ENCODE data around the gene KCNT2. TPM values are rescaled to one million over a fixed set of nuclear protein-coding genes. Genes with fewer than 3 reads are reported as not detected.

KCNT2 gene
- total RNA-seq, 1 donor from 2014 or later, result 26.2 TPM

DNA sequence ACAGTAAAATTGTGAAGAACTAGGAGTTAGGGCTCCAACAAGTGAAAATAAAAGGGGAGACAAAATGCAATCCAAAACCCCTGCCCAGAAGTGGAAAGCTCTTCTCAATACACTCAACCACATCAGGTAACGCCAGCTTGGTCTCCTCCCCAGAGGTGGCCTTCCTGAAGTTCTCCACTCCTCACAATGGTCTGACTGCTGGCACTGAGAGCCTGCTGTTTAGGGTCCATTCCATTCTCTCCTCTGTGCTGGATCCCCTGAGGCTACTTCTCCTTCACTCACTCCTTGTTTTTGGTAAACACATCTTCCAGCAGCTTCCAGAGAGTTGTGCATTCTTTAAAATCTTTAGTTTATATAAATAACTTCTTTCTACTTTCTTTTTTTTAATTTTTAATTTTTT, 189.5 kb downstream of the KCNT2 start:
- Mint-ChIP-seq H3K4me1 (ENCODE audit: unreplicated experiment) (peaks cover 27% of the 10 kb centered on the region), H3K9me3 (ENCODE audit: unreplicated experiment) (peaks cover 6% of the 10 kb centered on the region), H3K27me3 (ENCODE audit: unreplicated experiment) (no peaks in the 10 kb centered on the region), H3K36me3 (ENCODE audit: unreplicated experiment) (peaks cover 38% of the 10 kb centered on the region), H3K4me3 (ENCODE audit: unreplicated experiment) (no peak overlapping the region), H3K27ac (ENCODE audit: unreplicated experiment) (no peak overlapping the region)
- no peak for DNase-seq (ENCODE audit: extremely low spot score, unreplicated experiment)
- TF ChIP-seq, protein P1, sequence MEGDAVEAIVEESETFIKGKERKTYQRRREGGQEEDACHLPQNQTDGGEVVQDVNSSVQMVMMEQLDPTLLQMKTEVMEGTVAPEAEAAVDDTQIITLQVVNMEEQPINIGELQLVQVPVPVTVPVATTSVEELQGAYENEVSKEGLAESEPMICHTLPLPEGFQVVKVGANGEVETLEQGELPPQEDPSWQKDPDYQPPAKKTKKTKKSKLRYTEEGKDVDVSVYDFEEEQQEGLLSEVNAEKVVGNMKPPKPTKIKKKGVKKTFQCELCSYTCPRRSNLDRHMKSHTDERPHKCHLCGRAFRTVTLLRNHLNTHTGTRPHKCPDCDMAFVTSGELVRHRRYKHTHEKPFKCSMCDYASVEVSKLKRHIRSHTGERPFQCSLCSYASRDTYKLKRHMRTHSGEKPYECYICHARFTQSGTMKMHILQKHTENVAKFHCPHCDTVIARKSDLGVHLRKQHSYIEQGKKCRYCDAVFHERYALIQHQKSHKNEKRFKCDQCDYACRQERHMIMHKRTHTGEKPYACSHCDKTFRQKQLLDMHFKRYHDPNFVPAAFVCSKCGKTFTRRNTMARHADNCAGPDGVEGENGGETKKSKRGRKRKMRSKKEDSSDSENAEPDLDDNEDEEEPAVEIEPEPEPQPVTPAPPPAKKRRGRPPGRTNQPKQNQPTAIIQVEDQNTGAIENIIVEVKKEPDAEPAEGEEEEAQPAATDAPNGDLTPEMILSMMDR (IDR thresholded peaks at IDR 0.05), result no peak

DNA sequence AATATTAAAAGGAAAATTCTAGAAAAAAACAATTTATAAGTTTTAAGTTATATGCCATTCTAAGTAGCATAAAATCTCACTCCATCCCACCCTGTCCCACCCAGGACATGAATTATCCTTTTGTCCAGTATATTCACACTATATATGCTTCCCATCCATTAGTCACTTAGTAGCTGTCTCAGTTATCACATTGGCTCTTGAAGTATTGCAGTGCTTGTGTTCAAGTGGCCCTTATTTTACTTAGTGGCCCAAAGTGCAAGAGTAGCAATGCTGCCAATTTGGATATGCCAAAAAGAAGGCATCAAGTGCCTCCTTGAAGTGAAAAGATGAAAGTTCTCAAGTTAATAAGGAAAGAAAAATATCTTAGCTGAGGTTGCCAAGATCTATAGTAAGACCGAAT, 192.3 kb downstream of the KCNT2 start:
- Mint-ChIP-seq H3K4me1 (ENCODE audit: unreplicated experiment) (peaks cover 10% of the 10 kb centered on the region), H3K4me3 (ENCODE audit: unreplicated experiment) (no peak overlapping the region), H3K36me3 (ENCODE audit: unreplicated experiment) (peaks cover 39% of the 10 kb centered on the region), H3K27ac (ENCODE audit: unreplicated experiment) (no peak overlapping the region), H3K9me3 (ENCODE audit: unreplicated experiment) (peaks cover 11% of the 10 kb centered on the region), H3K27me3 (ENCODE audit: unreplicated experiment) (no peaks in the 10 kb centered on the region)
- no peak for DNase-seq (ENCODE audit: extremely low spot score, unreplicated experiment)
- TF ChIP-seq, protein P1 (IDR thresholded peaks at IDR 0.05), result no peak

DNA sequence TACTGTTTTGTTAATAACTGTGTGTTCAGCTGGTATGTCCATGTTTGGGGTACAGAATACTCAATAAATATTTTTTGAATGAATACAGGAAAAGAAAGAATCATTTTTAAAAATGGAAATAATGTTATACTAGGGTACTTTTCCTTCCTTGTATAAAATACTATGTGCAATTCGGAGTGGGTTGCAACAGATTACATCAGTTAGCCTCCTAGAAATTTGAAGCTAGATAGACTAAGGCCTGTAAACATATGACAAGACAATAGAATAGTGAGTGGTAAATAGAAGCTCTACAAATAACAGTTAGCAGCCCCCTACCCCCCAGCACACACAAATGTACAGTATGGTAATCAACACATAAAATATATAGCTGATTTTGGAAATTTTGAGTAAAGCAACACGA, 195.9 kb downstream of the KCNT2 start:
- no peak overlapping the region for H3K27ac Mint-ChIP-seq (ENCODE audit: unreplicated experiment)
- DNase-seq (ENCODE audit: extremely low spot score, unreplicated experiment), result no peak
- TF ChIP-seq, protein P1 (IDR thresholded peaks at IDR 0.05), result no peak
- H3K4me3 Mint-ChIP-seq (ENCODE audit: unreplicated experiment), result no peak overlapping the region
- H3K36me3 Mint-ChIP-seq (ENCODE audit: unreplicated experiment), result peaks cover 24% of the 10 kb centered on the region
- peaks cover 5% of the 10 kb centered on the region for H3K9me3 Mint-ChIP-seq (ENCODE audit: unreplicated experiment)
- H3K4me1 Mint-ChIP-seq (ENCODE audit: unreplicated experiment), result peaks cover 29% of the 10 kb centered on the region
- no peaks in the 10 kb centered on the region for H3K27me3 Mint-ChIP-seq (ENCODE audit: unreplicated experiment)

DNA sequence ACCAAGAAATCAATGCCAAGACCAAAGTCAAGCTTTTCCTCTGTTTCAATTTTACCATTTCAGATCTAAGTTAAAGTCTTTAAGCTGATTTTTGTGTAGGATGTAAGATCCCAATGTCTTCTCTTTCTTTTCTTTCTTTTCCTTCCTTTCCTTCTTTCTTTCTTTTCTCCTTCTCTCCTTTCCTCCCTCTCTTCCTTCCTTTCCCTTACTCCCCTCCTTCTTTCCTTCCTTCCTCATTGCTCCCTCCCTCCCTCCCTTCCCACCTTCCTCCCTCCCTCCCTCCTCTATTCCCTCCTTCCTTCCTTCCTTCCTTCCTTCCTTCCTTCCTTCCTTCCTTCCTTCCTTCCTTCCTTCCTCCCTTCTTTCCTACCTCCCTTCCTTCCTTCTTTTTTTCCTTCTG, 197.5 kb downstream of the KCNT2 start:
- Mint-ChIP-seq H3K9me3 (ENCODE audit: unreplicated experiment) (peaks cover 5% of the 10 kb centered on the region), H3K36me3 (ENCODE audit: unreplicated experiment) (peaks cover 21% of the 10 kb centered on the region), H3K4me1 (ENCODE audit: unreplicated experiment) (peaks cover 42% of the 10 kb centered on the region), H3K4me3 (ENCODE audit: unreplicated experiment) (no peak overlapping the region), H3K27me3 (ENCODE audit: unreplicated experiment) (no peaks in the 10 kb centered on the region), H3K27ac (ENCODE audit: unreplicated experiment) (no peak overlapping the region)
- TF ChIP-seq, protein P1 (IDR thresholded peaks at IDR 0.05), result no peak
- DNase-seq (ENCODE audit: extremely low spot score, unreplicated experiment), result no peak

DNA sequence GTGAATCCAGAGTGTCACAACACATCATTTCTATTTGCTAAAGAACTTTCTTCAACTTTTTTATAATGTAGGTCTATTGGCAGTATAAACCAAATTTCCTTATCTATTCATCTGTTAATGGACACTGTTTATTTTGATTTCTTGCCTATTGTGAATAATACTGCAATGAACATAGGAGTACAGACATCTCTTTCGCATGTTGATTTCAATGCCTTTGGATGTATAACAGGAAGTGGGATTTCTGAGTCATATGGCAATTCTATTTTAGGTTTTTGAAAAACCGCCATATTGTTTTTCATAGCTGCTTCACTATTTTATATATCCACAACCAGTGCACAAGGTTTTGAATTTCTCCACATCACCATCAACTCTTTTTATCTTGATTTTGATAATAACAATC, 198.7 kb downstream of the KCNT2 start:
- peak overlapping the region; percentile 78 for H3K27ac Mint-ChIP-seq (ENCODE audit: unreplicated experiment)
- TF ChIP-seq, protein P1 (IDR thresholded peaks at IDR 0.05), result no peak
- H3K4me1 Mint-ChIP-seq (ENCODE audit: unreplicated experiment), result peaks cover 51% of the 10 kb centered on the region
- no peak for DNase-seq (ENCODE audit: extremely low spot score, unreplicated experiment)
- H3K36me3 Mint-ChIP-seq (ENCODE audit: unreplicated experiment), result peaks cover 14% of the 10 kb centered on the region
- H3K27me3 Mint-ChIP-seq (ENCODE audit: unreplicated experiment), result no peaks in the 10 kb centered on the region
- H3K4me3 Mint-ChIP-seq (ENCODE audit: unreplicated experiment), result no peak overlapping the region
- peaks cover 5% of the 10 kb centered on the region for H3K9me3 Mint-ChIP-seq (ENCODE audit: unreplicated experiment)

Data from osteocyte (in vitro differentiated cells).